Activated CD8-positive, alpha-beta T cell treated with anti-CD3 and anti-CD28 coated beads for 36 hours (primary cell): Measurements from ENCODE around the gene C15orf62. TPM values are rescaled to one million over a fixed set of nuclear protein-coding genes. Genes with fewer than 3 reads are reported as not detected.

Experiments
- ATAC-seq: fragments of 200-7000 bp; cut with Tn5 transposase; one replicate; pipeline ENCODE4 v1.10.0; 2021; ENCODE audit warnings: mild to moderate bottlenecking, moderate library complexity
- CTCF ChIA-PET: fragments of 350-600 bp; sonication (Branson Sonifier 250); formaldehyde crosslinking; loops from one replicate; lab custom pipeline; 2021; ENCODE audit warnings: antibody characterized with exemption; lab: Charles Lee
- POLR2A ChIA-PET: fragments of 350-600 bp; sonication (Branson Sonifier 250); formaldehyde crosslinking; loops from one replicate; lab custom pipeline; 2021; ENCODE audit warnings: antibody characterized with exemption; lab: Charles Lee
- DNase-seq: peaks from one replicate; pipeline ENCODE4 v3.0.0-alpha.2; 2020
- H3K27ac Mint-ChIP-seq: one replicate; pipeline ENCODE4 v1.8.0; 2021; ENCODE audit warnings: mild to moderate bottlenecking, mixed read lengths
- H3K27me3 Mint-ChIP-seq: one replicate; pipeline ENCODE4 v1.8.0; 2021; ENCODE audit warnings: mixed read lengths
- H3K36me3 Mint-ChIP-seq: one replicate; pipeline ENCODE4 v1.8.0; 2021; ENCODE audit warnings: low read depth, mixed read lengths
- H3K4me1 Mint-ChIP-seq: one replicate; pipeline ENCODE4 v1.8.0; 2021; ENCODE audit warnings: low read depth, mixed read lengths
- H3K4me3 Mint-ChIP-seq: one replicate; pipeline ENCODE4 v1.8.0; 2021; ENCODE audit warnings: mild to moderate bottlenecking, moderate library complexity, mixed read lengths
- H3K9me3 Mint-ChIP-seq: one replicate; pipeline ENCODE4 v1.8.0; 2021; ENCODE audit warnings: mixed read lengths
- CTCF ChIP-seq: fragments of 200-600 bp; IDR thresholded peaks from one replicate; pipeline ENCODE4 v1.8.0; 2022; ENCODE audit warnings: antibody characterized with exemption, mild to moderate bottlenecking
- intact Hi-C: fragments of 100-400 bp; cut with micrococcal nuclease; formaldehyde crosslinking; loops from one replicate; pipeline ENCODE4 v1.10.0; 2022
- total RNA-seq, 2 experiments: library from RNA; stranded (reverse); gene quantifications; one replicate each; pipeline ENCODE4 v1.2.3, GENCODE V29; 2021

The C15orf62 gene
- total RNA-seq, 2 experiments from 2014 or later = 0.61 to 0.63 TPM

- intact Hi-C loops = loop anchor here (10.0 kb wide), 1 partner anchor 143 kb away; the partner anchor contains the start of gene VPS18
- ChIA-PET POLR2A (interaction anchor here (0.8 to 2.7 kb wide), 4 partner anchors 12 to 45 kb away, joined by 4 to 12 read pairs (median 4); partner anchors contain the start of gene GCHFR), CTCF (interaction anchor here (0.7 to 4.3 kb wide), 4 partner anchors 13 to 30 kb away, joined by 3 to 17 read pairs (median 4); no protein-coding TSS in a partner anchor)
- H3K4me1 Mint-ChIP-seq = peaks cover 31% of the 10 kb centered on the region
- H3K36me3 Mint-ChIP-seq = peaks cover 25% of the 10 kb centered on the region
- DNase-seq (no peak), ATAC-seq (no peak)
- no peak overlapping the region for H3K27ac Mint-ChIP-seq
- no peak for TF ChIP-seq CTCF
- H3K9me3 Mint-ChIP-seq = no peaks in the 10 kb centered on the region
- H3K4me3 Mint-ChIP-seq = no peak overlapping the region
- no peaks in the 10 kb centered on the region for H3K27me3 Mint-ChIP-seq
Observed at GRCh38 chr15:40751745-40752144, 18.0 kb upstream of the C15orf62 start.

GRCh38 chr15:40754574-40754882 lies 15.3 kb upstream of the C15orf62 start:
- intact Hi-C loops = loop anchor here (10.0 kb wide), 1 partner anchor 140 kb away; the partner anchor contains the start of gene VPS18
- Mint-ChIP-seq H3K9me3 (no peaks in the 10 kb centered on the region), H3K4me1 (peaks cover 27% of the 10 kb centered on the region), H3K4me3 (peak overlapping the region; percentile 90), H3K27me3 (no peaks in the 10 kb centered on the region), H3K36me3 (peaks cover 25% of the 10 kb centered on the region), H3K27ac (peak overlapping the region; percentile 99)
- ChIA-PET POLR2A (interaction anchor here (0.6 to 1.8 kb wide), 7 partner anchors 10 to 739 kb away, joined by 4 to 11 read pairs (median 6); partner anchors contain the start of genes C15orf62, DNAJC17, GCHFR and RAD51), CTCF (interaction anchor here (0.7 to 0.8 kb wide), 2 partner anchors 10 to 38 kb away, joined by 3 read pairs; no protein-coding TSS in a partner anchor)
- TF ChIP-seq CTCF = no peak
- ATAC-seq (peak; percentile 4), DNase-seq (peak; percentile 26)

GRCh38 chr15:40754883-40755811 lies 14.6 kb upstream of the C15orf62 start, which contains the start of gene RMDN3:
Gene RMDN3 (minus strand): TSS chr15:40755254. CDS start chr15:40754783, 471 bp downstream.
- Mint-ChIP-seq H3K27me3 (no peaks in the 10 kb centered on the region), H3K27ac (peak within 1 kb of the TSS; percentile 99), H3K4me1 (peaks cover 27% of the 10 kb centered on the region), H3K36me3 (peaks cover 25% of the 10 kb centered on the region), H3K9me3 (no peaks in the 10 kb centered on the region), H3K4me3 (peak within 1 kb of the TSS; percentile 90)
- CTCF ChIA-PET = interaction anchor here (0.8 kb wide), 1 partner anchor 11 kb away, joined by 3 read pairs; no protein-coding TSS in a partner anchor
- POLR2A ChIA-PET = interaction anchor here (0.6 to 3.8 kb wide), 8 partner anchors 10 to 739 kb away, joined by 4 to 37 read pairs (median 6); partner anchors contain the start of genes C15orf62, DNAJC17, GCHFR and RAD51
- TF ChIP-seq CTCF = no peak
- peak; percentile 95 for ATAC-seq
- intact Hi-C loops = loop anchor here (10.0 kb wide), 1 partner anchor 140 kb away; the partner anchor contains the start of gene VPS18
- peak; percentile 95 for DNase-seq

GRCh38 chr15:40755812-40756208 lies 14.0 kb upstream of the C15orf62 start:
- H3K36me3 Mint-ChIP-seq = peaks cover 22% of the 10 kb centered on the region

More at GRCh38 chr15:40755812-40756208, 14.0 kb upstream of the C15orf62 start:
- intact Hi-C loops = loop anchor here (10.0 kb wide), 1 partner anchor 139 kb away; the partner anchor contains the start of gene VPS18
- peak; percentile 52 for DNase-seq
- peaks cover 27% of the 10 kb centered on the region for H3K4me1 Mint-ChIP-seq
- ChIA-PET POLR2A (interaction anchor here (0.9 to 3.8 kb wide), 4 partner anchors 11 to 198 kb away, joined by 3 to 37 read pairs (median 4); partner anchors contain the start of genes C15orf62, CHAC1 and GCHFR), CTCF (interaction anchor here (1.2 to 1.6 kb wide), 2 partner anchors 16 to 139 kb away, joined by 3 read pairs; partner anchors contain the start of gene VPS18)
- ATAC-seq = no peak
- H3K4me3 Mint-ChIP-seq = peak overlapping the region; percentile 90
- no peak for TF ChIP-seq CTCF
- no peaks in the 10 kb centered on the region for H3K27me3 Mint-ChIP-seq
- H3K27ac Mint-ChIP-seq = peak overlapping the region; percentile 99
- H3K9me3 Mint-ChIP-seq = no peaks in the 10 kb centered on the region
